GM04504 (cell line): Measurements from ENCODE around the gene RBM3.
A peak's percentile ranks its signal among the peaks of the same experiment; 100 is the strongest.

ENCODE experiments used
- DNase-seq: peaks from one replicate; pipeline ENCODE4 v3.0.0-alpha.2; 2012; ENCODE audit warnings: low read depth

Gene RBM3

GRCh38 chrX:48578661-48579128 lies 4.4 kb downstream of the RBM3 start:
- DNase-seq = no peak

GRCh38 chrX:48579259-48579658 lies 5.0 kb downstream of the RBM3 start:
- no peak for DNase-seq

- DNase-seq = no peak
Measured at GRCh38 chrX:48580662-48581061, 6.4 kb downstream of the RBM3 start.

DNA sequence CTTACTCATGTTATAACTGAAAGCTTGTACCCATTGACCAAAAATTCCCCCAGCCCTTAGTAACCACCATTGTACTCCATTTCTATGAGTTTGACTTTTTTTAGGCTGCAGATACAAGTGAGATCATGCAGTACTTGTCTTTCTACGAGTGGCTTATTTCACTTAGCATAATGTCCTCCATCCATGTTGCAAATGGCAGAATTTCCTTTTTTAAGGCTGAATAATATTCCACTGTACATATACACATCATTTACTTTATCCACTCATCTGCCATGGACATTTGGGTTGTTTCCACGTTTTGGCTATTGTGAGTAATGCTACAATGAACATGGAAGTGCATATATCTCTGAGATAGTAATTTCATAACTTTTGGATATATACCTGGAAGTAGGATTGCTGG lies 10.4 kb downstream of the RBM3 start:
- DNase-seq = no peak

DNA sequence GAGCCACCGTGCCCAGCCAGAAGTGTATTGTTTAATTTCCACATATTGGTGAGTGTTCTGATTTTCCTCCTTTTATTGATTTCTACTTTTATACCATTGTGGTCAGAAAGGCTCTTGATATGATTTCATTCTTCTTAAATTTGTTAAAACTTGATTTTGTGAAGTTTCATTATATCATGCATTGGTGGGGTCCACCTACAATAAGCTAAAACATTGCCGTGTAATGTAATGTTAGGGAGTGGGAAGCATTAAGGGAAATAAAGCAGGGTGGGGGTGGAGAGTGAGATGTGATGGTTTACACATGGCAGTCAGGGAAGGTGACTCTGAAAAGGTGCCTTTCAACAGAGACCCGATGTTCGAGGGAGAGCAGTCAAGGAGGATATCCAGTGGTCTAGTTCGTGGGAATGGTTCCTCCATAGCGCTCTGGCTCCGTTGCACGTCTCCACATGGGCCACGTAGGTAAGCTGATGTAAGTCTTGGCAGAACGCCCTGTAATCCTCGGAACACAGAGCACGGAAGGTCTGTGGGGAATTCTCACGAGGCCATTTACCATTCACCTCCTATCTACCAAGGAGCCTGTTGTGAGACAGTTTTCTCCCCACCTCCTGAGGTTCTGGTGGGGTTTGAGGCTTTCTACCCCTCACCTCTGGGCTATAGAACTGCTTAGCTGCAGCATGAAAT lies 15.3 kb downstream of the RBM3 start:
- no peak for DNase-seq

DNA sequence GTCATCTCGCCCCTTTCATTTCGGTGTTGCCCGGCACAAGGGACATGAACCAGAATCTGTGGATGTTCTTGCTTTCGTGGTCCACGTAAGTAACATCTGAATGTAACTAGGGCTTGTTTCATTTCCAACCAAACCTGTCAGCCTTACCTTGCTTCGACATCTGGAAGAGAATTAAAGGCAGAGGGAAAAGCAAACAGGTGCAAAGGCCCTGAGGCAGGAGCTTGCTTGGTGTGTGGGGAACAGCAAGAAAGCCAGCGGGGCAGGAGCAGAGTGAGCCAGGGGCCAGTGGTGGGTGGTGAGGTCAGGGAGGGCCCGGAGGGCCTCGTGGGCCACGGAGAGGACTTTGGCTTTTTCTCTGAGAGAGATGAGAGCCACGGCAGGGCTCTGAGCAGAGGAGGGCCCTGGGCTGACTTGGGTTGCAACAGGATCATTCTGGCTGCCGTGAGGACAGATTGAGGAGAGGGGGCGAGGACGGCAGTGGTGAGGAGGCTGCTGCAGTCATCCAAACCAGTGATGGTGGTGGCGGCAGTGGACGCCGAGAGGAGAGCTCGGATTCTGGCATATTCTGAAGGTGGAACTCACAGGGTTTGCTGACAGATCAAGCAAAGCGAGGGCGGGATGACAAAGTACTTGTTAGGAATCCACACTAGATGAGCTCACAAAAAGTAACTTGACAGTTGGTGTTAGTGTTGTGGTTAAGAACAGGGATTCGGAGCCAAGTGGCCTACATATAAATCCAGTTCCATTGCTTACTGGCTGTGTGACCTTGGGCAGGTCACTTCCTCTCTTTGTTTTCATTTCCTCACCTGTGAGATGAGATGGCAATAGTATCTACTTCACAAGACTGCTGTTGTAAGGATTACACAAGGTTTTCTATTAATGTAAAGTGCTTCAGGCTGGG lies 16.2 kb downstream of the RBM3 start:
- no peak for DNase-seq

- peak; percentile 53 for DNase-seq
Measured at GRCh38 chrX:48591255-48591791, 17.0 kb downstream of the RBM3 start.

- no peak for DNase-seq
Measured at GRCh38 chrX:48592971-48593370, 18.7 kb downstream of the RBM3 start.

DNA sequence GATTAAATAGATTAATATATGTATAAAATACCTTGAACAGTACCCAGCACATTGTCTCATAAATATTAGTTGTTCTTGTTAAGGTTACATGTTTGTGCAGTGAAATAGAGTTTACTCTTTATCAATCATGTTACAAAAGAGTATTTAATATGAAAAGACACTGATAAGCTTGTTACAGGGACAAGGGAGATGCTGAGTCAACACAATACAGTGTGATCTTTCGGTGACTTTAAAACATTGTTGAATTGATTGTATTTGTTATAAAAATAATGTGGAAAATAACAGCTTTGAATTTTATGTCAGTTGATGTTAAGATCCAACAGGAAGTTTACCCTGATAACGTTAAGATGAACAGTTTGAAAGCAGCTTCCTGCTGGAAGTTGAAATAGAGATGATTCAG lies 21.6 kb downstream of the RBM3 start:
- DNase-seq = no peak

- peak; percentile 83 for DNase-seq
Measured at GRCh38 chrX:48597353-48598264, 23.3 kb downstream of the RBM3 start, which contains the start of gene WDR13. Gene WDR13 (plus strand): TSS chrX:48597492. CDS start chrX:48597997, 505 bp downstream.

GRCh38 chrX:48598614-48599013 lies 24.3 kb downstream of the RBM3 start:
- no peak for DNase-seq

GRCh38 chrX:48599341-48599740 lies 25.1 kb downstream of the RBM3 start:
- DNase-seq = no peak

- DNase-seq = no peak
Measured at GRCh38 chrX:48600226-48600625, 25.9 kb downstream of the RBM3 start.

- no peak for DNase-seq
Measured at GRCh38 chrX:48601741-48602394, 27.6 kb downstream of the RBM3 start.

DNA sequence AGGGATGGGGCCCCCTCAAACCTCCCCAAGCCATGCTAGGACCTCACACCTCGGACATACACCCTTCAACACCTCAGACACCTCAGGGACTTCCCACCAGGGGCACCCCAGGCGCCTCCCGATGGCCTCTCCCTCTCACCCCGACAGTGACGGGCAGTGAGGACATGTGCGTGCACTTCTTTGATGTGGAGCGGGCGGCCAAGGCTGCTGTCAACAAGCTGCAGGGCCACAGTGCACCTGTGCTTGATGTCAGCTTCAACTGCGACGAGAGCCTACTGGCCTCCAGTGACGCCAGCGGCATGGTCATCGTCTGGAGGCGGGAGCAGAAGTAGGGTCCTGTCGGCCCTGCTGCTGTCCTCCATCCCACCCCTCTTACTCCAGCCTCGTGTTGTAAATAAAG lies 30.4 kb downstream of the RBM3 start:
- DNase-seq = no peak

- DNase-seq = no peak
Measured at GRCh38 chrX:48606091-48606490, 31.8 kb downstream of the RBM3 start.

DNA sequence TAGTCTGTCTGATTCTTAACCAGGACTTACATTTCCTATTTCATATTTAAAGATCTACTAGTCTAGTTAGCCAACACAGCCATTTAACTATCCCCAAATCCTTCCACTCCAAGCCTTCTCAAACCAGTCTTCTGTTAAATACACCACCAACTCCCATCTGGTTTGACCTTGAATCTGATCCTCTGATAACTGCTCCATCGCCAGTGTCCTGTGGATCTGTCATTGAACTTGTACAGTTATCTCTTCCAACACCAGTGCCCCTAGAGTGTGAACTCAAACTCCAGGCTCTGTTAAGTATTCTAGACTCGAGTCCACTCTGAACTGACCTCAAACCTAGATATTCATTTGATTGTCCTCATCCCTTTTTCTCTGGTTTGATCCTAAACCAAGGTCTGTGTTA lies 37.4 kb downstream of the RBM3 start:
- DNase-seq = no peak

DNA sequence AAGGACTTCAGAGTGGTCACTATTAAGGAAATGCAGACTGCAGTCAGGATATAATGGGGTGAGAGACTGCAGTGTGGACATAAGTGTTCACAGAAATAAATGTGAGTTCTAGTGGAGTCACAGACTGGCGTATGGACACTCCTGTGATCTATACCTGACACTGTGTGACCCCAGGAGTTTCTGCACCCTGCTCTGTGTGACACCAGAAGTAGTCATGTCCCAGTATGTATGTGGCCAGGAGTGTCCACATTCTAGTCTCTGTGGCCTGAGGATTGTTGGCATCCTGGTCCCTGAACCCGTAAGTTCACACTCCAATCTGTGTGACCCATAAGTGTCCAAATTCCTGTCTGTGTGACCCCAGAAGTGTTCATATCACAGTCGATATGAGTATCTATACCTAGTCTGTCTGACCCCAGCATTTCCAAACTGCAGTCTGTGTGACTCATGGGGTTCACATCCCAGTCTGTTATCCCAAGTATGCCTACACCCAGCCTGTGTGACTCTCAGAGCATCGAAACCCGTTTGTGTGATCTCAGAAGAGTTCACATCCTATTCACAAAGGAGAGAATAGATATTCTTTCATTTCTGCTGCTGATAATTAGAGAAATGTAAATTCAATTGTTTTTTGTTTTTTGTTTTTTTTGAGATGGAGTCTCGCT lies 39.3 kb downstream of the RBM3 start:
- no peak for DNase-seq

DNA sequence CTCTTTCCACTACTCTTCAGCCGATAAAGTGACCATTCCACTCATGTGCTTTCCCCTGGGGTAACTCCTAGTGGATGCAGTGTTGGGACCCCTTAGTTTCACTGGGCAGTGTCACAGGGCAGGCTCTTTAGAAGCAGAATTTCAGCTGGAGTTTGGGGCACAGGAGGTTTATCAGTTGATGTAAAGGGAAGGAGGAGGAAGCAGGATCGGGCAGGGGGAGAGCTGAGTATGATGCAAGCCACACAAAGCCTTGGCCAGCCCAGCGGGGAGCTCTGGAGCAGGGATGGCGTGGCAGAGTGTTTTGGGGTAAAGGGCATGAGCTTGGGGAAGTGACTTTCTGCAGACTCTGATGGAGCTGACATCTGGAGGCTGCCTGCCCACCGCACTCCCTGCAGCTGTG lies 42.3 kb downstream of the RBM3 start:
- no peak for DNase-seq

DNA sequence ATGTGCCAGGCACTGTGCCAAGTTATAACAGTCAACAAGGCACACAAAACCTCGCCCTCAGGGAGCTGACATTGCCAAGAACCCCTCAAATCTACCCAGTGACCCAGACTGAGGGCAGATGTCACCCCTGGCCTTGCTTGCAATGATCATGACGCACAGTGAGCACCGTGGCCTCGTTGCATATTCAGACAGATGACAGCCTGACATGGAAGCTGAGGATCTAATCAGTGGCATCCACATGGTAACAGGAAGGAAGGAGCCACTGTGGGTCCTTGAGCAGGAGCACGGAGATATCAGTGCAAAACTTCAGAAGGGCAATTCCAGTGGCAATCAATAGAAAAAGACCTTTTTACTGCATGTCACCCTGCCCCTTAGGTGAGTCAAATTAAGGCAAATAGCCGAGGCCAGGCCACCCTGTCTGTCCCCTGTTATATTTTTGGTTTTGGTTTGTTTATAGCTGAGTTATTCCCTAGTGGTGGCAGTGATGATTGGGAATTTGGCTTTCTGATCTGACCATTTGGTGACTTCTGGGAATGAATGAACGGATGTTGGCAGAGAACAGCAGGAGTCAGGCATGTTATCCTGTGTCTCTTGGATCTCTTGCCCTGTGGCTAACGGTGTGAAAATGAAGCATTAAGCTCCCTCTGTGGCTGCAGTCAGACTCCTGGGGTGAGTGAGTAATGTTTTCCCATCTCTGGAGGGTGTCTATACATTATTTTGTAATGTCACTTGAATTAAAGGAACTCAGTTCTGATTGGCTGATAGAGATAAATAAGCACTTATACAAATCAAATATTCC lies 43.5 kb downstream of the RBM3 start:
- DNase-seq = no peak
